Astrocyte of the cerebellum (primary cell): ENCODE measurements around the gene CEP164.

Experiments
- DNase-seq: peaks from one replicate; pipeline ENCODE4 v3.0.0-alpha.2; 2011; ENCODE audit warnings: low read depth
- H3K4me3 ChIP-seq: 2 replicates; pipeline ENCODE4 v1.5.1; 2011; ENCODE audit warnings: mild to moderate bottlenecking, low read depth, low read length, moderate library complexity
- CTCF ChIP-seq: IDR thresholded peaks from 2 replicates; pipeline ENCODE4 v1.5.1; 2012; ENCODE audit warnings: low read length, low read depth, moderate library complexity, mild to moderate bottlenecking; ENCODE audit errors: missing control alignments
- in situ Hi-C: cut with HindIII; loops from 2 replicates; pipeline ENCODE4 v1.10.0; 2017; ENCODE audit warnings: low sequenced_read_pairs

CEP164 gene

GRCh38 chr11:117387992-117388755 is 60.5 kb downstream of the CEP164 start:
- in situ Hi-C loops = no loop called here
- TF ChIP-seq CTCF = no peak
- peak; percentile 38 for DNase-seq
- H3K4me3 ChIP-seq = no peak overlapping the region

GRCh38 chr11:117390743-117391142 is 63.1 kb downstream of the CEP164 start:
- H3K4me3 ChIP-seq = no peak overlapping the region
- TF ChIP-seq CTCF = no peak
- in situ Hi-C loops = no loop called here
- DNase-seq = no peak

GRCh38 chr11:117391181-117391580 is 63.5 kb downstream of the CEP164 start:
- DNase-seq = no peak
- in situ Hi-C loops = no loop called here

GRCh38 chr11:117392001-117392690 is 64.5 kb downstream of the CEP164 start:
- DNase-seq = no peak
- no peak overlapping the region for H3K4me3 ChIP-seq
- no peak for TF ChIP-seq CTCF
- in situ Hi-C loops = no loop called here

More at GRCh38 chr11:117391181-117391580, 63.5 kb downstream of the CEP164 start:
- TF ChIP-seq CTCF = no peak
- H3K4me3 ChIP-seq = no peak overlapping the region

- H3K4me3 ChIP-seq = no peak overlapping the region
- in situ Hi-C loops = no loop called here
- no peak for TF ChIP-seq CTCF
- no peak for DNase-seq
Observed at GRCh38 chr11:117392979-117393378, 65.3 kb downstream of the CEP164 start.

GRCh38 chr11:117394221-117394925 is 66.7 kb downstream of the CEP164 start:
- no peak for TF ChIP-seq CTCF
- in situ Hi-C loops = no loop called here
- H3K4me3 ChIP-seq = no peak overlapping the region
- no peak for DNase-seq
